Eye (tissue), 1 donor: Measurements from ENCODE around the gene SPRR2E.
"Not testable (repeated sequence)": the region's sequence is repeated elsewhere in the genome, so short reads cannot be mapped to it uniquely, and the experiment has no call there.

Source experiments
- DNase-seq: peaks from one replicate; pipeline ENCODE4 v3.0.0-alpha.2; 2015

SPRR2E gene

DNA sequence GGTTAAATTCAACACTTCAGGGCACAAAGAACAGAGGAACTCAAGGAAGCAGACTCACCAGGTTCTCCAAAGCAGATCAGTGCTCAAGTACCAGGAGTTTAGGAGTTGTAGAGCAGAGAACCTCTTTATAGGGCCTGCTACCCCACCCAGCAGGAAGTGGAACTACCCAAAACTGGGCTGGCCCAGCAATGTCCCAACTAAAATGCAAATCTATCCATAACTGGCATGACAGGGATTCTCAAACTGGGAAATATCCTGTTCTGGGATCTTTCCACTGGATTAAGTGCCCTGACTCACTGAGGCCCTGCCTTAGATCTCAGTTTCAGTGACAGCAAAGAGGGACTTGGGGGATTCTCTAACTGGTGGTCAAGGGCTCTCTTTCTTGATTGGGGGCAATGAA is at the start of gene SPRR2E:
Gene SPRR2E (minus strand): TSS at position 101 of the 400 bp plus-strand sequence. CDS start 775 bp downstream, outside the sequence.
- no peak for DNase-seq

DNA sequence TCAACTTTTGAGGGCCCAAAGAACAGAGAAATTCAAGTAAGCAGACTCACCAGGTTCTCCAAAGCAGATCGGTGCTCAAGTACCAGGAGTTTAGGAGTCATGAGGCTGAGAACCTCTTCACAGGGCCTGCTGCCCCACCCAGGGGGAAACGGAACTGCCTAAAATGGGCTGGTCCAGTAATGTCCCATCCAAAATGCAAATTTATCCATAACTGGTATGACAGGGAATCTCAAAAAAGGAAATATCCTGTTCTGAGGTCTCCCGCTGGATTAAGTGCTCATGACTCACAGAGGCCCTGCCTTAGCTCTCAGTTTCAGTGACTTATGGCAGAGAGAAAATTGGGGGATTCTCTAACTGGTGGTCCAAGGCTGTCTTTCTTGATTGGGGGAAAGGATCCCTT is 47.1 kb upstream of the SPRR2E start:
- no peak for DNase-seq

DNA sequence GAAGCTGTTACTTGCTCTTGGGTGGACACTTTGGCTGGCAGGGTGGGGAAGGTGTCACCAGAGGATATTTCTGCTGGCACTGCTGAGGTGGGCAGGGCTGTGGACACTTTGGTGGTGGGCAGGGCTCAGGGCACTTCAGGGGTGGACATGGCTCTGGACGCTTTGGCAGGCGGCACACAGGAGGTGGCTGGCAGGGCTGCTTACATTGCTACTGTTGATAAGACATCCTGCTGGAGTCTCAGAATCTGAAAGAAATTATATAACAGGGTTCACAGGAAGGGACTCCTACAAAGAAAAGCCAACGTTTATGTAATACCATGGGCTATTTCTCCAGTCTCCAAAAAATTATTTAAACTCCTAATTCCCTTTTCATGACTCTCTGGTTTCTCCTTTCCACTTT is 46.2 kb upstream of the SPRR2E start:
- no peak for DNase-seq

DNA sequence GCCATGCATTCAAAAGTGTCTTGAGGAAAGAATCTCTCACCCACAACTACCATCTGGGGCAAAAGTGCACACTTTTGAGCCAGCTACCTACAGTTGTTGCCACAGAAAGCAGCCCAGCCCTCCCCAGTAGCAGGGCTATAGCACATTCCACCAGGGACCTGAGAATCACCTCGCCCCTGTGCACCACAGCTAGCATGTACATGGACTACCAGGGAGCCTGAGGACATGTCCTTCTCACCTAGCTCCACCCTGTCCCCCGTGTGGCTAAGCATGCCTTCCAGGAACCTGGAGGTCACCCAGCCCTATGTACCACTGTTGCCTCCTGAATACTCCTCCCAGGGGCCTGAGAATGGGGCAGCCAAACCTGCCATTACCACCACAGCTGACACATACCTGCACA is 39.4 kb upstream of the SPRR2E start:
- DNase-seq = no peak

DNA sequence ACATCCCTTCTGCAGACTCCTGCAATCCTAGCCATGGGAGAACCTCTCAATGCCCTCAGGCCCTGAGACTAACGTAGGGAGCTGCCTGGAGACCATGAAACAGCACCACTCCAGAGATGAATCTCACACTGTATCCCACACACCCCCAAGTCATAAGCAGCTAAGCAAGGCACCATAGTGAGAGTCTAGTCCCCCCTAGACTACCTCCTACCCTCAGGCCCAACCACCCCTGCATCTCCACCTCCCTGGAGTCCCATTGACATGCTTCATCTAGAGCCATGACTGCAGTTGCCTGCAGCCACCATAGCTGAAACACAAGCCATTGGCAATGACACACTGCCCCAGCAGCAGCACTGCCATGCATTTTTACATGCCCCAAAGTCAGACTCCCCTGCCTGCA is 38.9 kb upstream of the SPRR2E start:
- no peak for DNase-seq

DNA sequence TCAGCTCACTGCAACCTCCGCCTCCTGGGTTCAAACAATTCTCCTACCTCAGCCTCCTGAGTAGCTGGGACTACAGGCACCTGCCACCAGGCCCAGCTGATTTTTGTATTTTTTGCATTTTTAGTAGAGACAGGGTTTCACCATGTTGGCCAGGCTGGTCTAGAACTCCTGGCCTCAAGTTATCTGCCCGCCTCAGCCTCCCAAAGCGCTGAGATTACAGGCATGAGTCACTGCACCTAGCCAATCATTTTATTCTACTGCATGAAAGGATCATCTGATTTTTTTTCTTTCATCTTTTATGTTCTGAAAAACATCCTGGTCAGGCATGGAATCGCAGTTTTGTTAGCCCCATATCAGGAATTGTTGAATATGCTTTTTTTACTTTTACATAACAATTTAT is 34.4 kb upstream of the SPRR2E start:
- DNase-seq = not testable (repeated sequence)

DNA sequence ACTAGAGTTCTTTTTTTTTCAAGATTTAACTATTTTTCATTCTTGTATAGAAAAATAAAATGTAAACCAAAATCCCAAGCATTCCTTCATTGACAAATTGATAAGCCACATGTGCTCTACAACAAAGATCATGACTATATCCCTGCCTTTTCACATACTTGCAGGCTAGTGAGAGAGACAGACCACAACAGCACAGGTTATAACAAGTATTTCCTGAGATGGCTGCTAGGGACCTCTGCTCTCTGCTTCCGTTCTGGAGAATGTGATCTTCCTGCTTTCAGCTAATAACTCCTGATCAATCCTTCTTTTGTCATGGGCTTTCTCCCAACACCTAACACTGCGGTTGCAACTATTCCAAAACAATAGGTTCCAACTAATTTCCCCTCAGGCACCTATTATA is 33.0 kb upstream of the SPRR2E start:
- no peak for DNase-seq

DNA sequence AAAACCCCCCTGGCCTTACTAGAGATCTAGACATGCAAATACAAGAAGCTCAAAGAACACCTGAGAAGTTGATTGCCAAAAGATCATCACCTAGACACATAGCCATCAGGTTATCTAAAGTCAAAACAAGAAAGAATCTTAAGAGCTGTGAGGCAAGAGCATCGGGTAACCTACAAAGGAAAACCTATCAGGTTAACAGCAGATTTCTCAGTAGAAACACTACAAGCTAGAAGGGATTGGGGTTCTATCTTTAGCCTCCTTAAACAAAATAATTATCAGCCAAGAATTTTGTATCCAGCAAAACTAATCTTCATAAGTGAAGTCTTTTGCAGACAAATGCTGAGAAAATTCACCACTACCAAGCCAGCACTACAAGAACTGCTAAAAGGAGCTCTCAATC is 31.2 kb upstream of the SPRR2E start:
- no peak for DNase-seq

DNA sequence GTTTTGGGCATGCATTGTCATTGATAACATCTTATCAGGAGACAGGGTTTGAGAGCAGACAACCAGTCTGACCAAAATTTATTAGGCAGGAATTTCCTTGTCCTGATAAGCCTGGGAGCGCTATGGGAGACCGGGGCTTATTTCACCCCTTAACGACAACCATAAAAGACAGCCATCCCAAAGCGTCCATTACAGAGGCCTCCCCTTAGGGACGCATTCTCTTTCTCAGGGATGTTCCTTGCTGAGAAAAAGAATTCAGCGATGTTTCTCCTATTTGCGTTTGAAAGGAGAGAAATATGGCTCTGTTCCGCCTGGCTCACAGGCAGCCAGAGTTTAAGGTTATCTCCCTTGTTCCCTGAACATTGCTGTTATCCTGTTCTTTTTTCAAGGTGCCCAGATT is 29.5 kb upstream of the SPRR2E start:
- DNase-seq = not testable (repeated sequence)

DNA sequence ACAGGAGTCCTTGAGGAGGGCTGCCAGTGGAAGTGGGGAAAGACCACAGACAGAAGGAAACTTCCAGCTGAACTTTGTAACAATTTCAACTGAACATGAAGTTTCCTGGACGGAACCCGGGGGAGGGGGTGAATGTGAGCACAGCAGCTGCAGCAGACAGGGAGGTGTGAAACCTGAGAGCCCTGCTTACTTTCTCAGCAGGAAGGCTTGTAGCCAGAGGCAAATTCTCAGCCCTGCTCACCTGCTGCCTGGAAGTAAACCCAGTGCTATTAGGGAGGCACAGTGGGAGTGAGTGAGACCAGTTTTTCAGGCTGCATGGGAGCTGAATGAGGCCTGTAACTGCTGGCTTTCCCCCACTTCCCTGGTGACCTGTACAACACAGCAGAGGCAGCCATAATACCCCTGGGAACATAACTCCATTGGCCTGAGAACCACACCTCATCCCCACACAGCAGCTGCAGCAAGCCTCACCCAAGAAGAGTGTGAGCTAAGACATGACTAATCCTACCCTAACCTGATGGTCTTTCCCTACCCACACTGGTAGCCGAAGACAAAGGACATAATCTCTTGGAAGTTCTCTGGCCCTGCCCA is 28.6 kb upstream of the SPRR2E start:
- peak; percentile 42 for DNase-seq

DNA sequence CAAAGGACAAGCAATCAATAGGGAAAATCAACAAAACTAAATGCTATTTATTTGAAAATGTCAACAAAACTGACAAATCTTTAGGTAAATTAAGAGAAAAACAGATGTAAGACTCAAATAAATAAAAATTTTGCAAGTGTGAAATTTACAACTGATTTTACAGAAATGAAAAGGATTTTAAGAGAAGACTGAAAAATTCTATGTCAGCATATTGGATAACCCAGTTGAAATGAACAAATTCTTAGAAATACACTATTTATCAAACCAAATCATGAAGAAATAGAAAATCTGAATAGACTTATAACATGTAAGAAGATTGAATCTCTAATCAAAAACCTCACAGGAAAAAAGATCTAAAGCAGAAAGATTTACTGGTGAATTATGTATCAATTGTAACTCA is 26.6 kb upstream of the SPRR2E start:
- no peak for DNase-seq

DNA sequence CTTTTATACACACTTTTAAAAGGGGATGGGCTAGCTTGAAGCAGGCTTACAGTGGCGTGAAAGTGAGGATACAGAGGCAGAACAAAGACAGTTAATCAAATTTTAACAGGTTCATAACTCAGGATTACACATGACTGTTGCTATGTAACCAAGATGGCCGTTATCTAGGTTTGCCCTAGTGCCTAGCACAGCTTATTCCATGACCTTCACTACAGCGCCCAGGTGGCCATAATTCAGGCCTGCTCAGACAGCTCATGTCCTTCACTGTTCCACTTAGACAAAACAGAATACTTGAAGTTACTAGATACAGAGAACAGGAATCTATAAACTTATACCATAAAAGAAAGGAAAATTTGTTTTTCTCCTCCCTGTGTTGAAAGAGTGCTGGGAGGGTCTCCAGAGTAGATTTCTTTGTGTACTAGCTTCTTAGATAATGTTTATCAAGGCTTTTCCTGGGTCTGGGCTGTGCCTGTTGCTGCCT is 25.2 kb upstream of the SPRR2E start:
- DNase-seq = no peak

DNA sequence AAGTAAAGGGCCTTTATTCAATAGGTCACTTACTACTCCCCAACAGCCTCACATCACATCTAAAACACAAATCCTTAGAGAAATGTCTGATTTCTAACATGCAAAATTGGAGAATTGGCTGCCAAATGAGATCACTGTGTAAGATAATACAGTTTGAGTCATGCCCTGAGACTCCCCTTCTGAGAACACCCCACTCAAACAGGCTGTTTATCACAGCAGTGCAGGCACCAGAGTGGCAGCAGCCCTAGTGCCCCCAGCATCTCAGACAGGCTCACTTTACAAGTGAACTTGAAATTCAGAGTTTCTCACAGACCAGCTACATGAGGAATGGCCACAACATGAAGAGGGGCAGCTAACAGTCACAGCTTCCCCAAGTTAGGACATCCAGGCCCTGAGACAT is 20.9 kb upstream of the SPRR2E start:
- not testable (repeated sequence) for DNase-seq

DNA sequence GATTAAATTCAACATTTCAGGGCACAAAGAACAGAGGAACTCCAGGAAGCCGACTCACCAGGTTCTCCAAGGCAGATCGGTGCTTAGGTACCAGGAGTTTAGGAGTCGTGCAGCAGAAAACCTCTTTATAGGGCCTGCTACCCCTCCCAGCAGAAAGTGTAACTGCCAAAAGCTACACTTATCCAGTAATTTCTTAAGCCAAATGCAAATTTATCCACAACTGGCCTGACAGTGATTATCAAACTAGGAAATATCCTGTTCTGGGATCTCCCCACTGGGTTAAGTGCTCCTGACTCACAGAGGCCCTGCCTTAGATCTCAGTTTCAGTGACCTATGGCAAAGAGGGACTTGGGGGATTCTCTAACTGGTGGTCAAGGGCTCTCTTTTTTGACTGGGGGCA is 19.1 kb upstream of the SPRR2E start, which contains the start of gene SPRR2F:
Gene SPRR2F (minus strand): TSS at position 101 of the 400 bp plus-strand sequence. CDS start 783 bp downstream, outside the sequence.
- DNase-seq = no peak

DNA sequence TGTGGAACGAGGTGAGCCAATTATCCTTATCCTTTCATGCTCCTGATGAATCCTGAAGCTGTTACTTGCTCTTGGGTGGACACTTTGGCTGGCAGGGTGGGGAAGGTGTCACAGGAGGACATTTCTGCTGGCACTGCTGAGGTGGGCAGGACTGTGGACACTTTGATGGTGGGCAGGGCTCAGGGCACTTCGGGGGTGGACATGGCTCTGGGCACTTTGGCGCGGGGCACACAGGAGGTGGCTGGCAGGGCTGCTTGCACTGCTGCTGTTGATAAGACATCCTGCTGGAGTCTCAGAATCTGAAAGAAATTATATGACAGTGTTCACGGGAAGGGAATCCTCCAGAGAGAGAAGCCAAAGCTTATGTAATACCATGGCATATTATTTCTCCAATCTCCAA is 18.1 kb upstream of the SPRR2E start:
- DNase-seq = not testable (repeated sequence)

DNA sequence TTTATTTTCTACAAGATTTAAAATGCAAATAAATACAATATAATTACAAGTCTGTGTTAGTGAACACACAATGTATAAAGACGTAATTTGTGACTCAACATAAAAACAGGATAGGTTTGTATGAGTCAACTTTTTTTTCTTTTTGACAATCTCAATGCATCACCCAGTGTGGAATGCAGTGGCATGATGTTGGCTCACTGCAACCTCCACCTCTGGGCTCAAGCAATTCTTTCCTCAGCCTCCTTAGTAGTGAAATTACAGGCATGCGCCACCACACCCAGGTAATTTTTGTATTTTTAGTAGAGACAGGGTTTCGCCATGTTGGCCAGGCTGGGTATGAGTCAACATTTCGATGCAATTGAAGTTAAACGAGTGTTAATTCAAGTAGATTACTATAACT is 5.9 kb upstream of the SPRR2E start:
- DNase-seq = no peak

DNA sequence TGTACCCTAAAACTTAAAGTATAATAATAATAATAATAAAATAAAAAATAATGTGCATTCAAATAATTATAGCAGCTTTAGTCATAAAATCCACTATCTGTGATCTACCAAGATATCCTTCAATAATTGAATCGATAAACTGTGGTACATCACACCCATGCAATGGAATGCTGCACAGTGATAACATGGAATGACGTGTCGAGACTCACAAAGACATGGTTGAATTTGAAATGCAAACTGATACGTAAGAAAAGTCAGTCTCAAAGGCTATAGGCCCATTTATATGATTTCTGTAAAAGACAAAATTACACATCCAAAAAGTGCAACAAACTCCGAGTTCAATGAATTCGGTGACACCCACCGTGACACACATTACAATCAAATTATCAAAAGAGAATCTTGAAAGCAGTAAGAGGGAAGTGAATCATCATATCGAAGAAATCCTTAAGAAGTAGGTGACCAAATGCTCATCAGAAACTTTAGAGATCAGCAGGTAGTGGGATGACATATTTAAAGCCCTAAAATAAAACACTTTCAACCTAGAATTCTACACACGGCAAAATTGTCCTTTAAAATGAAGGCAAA is 5.2 kb upstream of the SPRR2E start:
- no peak for DNase-seq

DNA sequence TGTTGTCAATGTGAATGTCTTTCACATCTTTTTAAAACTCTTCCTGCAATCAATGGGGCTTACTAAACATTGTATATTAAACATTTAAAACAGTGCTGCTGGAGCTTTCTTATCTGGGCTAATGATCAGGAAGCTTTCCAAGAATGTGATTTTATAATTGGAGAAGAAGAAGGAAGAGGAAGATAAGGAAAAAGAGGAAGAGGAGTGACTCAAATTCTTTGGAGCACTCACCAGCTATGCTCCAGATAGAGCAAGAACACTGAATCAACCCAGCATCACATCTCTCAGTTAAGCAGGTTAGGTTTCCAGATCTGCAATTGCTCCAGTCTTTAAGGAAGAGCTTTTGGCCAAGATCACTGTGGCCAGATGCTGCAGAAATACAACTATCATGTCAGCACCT is 1.4 kb upstream of the SPRR2E start:
- no peak for DNase-seq

DNA sequence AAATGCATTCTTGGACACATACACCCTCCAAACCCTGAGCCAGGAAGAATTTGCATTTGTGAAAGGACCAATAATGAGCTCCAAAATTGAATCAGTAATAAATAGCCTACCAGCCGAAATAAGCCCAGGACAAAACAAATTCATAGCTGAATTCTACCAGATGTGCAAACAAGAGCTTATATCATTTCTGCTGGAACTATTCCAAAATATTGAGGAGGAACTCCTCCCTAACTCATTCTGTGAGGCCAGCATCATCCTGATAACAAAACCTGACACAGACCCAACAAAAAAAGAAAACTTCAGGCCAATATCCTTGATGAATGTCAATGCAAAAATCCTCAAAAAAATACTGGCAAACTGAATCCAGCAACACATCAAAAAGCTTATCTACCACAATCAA is 6.7 kb downstream of the SPRR2E start:
- no peak for DNase-seq

DNA sequence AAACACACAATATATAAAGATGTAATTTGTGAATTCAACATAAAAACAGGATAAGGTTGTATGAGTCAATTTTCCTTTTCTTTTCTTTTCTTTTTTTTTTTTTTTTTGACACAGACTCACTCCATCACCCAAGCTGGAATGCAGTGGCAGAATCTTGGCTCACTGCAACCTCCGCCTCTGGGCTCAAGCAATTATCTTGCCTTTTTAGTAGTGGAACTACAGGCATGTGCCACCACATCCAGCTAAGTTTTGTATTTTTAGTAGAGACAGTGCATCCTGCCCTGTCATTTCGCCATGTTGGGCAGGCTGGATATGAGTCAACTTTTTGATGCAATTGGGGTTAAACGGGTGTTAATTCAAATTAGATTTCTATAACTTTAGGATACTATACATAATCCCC is 12.6 kb downstream of the SPRR2E start:
- DNase-seq = no peak

DNA sequence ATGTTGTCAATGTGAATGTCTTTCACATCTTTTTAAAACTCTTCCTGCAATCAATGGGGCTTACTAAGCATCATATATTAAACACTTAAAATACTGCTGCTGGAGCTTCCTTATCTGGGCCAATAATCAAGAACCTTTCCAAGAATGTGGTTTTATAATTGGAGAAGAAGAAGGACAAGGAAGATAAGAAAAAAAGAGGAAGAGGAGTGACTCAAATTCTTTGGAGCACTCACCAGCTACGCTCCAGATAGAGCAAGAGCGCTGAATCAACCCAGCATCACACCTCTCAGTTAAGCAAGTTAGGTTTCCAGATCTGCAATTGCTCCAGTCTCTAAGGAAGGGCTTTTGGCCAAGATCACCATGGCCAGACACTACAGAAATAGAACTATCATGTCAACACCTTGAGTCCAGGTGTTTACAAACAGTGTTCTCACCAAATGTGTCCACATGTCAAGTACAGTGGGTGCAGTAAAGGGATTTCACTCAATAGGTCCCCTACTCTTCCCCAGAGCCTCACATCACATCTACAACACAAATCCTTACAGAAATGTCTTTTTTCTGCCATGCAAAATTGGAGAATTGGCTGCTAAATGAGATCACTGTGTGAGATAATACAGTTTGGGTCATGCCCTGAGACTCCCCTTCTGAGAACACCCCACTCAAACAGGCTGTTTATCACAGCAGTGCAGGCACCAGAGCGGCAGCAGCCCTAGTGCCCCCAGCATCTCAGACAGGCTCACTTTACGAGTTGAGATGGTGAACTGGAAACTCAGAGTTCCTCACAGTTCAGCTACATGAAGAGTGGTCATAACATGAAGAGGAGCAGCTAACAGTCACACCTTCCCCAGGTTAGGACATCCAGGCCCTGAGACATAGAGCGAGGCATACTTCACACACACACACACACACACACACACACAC is 21.3 kb downstream of the SPRR2E start:
- DNase-seq = no peak

DNA sequence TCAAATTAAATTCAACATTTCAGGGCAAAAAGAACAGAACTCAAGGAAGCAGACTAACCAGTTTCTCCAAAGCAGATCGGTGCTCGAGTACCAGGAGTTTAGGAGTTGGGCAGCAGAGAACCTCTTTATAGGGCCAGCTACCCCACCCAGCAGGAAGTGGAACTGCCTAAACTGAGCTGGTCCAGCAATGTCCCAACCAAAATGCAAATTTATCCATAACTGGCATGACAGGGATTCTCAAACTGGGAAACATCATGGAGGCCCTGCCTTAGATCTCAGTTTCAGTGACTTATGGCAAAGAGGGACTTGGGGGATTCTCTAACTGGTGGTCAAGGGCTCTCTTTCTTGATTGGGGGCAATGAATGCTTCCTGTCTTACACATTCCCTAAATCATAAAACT is 22.8 kb downstream of the SPRR2E start, which contains the start of gene SPRR2B:
Gene SPRR2B (minus strand): TSS at position 101 of the 400 bp plus-strand sequence. CDS start 772 bp downstream, outside the sequence.
- no peak for DNase-seq

DNA sequence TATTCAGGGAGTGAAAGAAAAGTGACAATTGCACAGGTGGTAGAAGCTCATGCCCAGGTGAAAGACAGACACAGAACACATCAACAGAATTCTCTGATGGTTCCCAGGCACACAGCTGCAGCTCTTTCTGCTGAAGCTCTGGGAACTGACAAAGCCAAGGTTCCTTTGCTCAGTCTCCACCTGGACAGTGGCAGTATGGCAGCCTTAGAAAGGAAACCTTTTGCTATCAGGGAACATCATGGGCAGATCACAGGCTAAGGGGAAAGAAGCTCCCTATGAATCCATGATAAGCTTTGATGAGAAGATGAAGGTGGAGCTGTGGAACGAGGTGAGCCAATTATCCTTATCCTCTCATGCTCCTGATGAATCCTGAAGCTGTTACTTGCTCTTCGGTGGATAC is 24.1 kb downstream of the SPRR2E start:
- DNase-seq = no peak
